CD4-positive, alpha-beta T cell (primary cell): Measurements from ENCODE around the gene CACNB3. TPM values are rescaled to one million over a fixed set of nuclear protein-coding genes. Genes with fewer than 3 reads are reported as not detected.

Experiments
- microRNA-seq: library from miRNA; unstranded; fragments of <30 nt; microRNA quantifications from one replicate; pipeline ENCODE4 v1.2.0, GENCODE V29; 2021; ENCODE audit warnings: borderline microRNAs expressed, borderline replicate concordance
- total RNA-seq, 174 experiments: library from RNA in 2 of 174; stranded (reverse) in 2 of 174; gene quantifications; one replicate each; pipeline ENCODE4 v1.2.3 and lab custom pipeline; 2021 to 2026

The CACNB3 gene
- total RNA-seq, 2 experiments from 2014 or later = 3.9 to 5.7 TPM

Small RNA genes within 50 kb of the gene (microRNA-seq; reads per million reads assigned to microRNA genes)
- not detected for gene MIR4701

Other genes with a start within 250 kb of the CACNB3 start
- not detected for gene LALBA, start 248.4 kb upstream of the CACNB3 start, total RNA-seq
- 100 to 1,000 TPM; 142 to 144 TPM for gene KANSL2, start 136.3 kb upstream of the CACNB3 start, total RNA-seq
- 100 to 1,000 TPM; 150 TPM for gene CCNT1, start 101.8 kb upstream of the CACNB3 start, total RNA-seq
- gene ADCY6, start 29.4 kb upstream of the CACNB3 start, total RNA-seq = not detected
- gene DDX23, start 33.7 kb downstream of the CACNB3 start, total RNA-seq = 10 to 100 TPM; 69.4 to 76.5 TPM
- gene RND1, start 47.4 kb downstream of the CACNB3 start, total RNA-seq = 1 to 10 TPM; 4.8 to 5.7 TPM
- gene FKBP11, start 107.0 kb downstream of the CACNB3 start, total RNA-seq = 10 to 100 TPM; 82.3 to 85.9 TPM
- 10 to 100 TPM; 32.0 to 34.6 TPM for gene ARF3, start 139.0 kb downstream of the CACNB3 start, total RNA-seq
- 10 to 100 TPM; 10.8 TPM for gene WNT10B, start 153.2 kb downstream of the CACNB3 start, total RNA-seq
- 1 to 10 TPM; 1.8 to 2.7 TPM for gene WNT1, start 159.8 kb downstream of the CACNB3 start, total RNA-seq
- gene DDN, start 180.9 kb downstream of the CACNB3 start, total RNA-seq = under 1 TPM; 0.30 to 0.47 TPM
- gene PRKAG1, start 200.3 kb downstream of the CACNB3 start, total RNA-seq = 10 to 100 TPM; 34.6 to 38.2 TPM
- gene KMT2D, start 242.3 kb downstream of the CACNB3 start, total RNA-seq = 100 to 1,000 TPM; 107 to 110 TPM